GF-D8 (cell line): Measurements from ENCODE around the gene ABCB10.
A peak's percentile ranks its signal among the peaks of the same experiment; 100 is the strongest.
"Not testable (repeated sequence)": the region's sequence is repeated elsewhere in the genome, so short reads cannot be mapped to it uniquely, and the experiment has no call there.

Experiments used
- DNase-seq: peaks from one replicate; lab custom pipeline; 2025; lab: John Stamatoyannopoulos, UW

ABCB10 gene

DNA sequence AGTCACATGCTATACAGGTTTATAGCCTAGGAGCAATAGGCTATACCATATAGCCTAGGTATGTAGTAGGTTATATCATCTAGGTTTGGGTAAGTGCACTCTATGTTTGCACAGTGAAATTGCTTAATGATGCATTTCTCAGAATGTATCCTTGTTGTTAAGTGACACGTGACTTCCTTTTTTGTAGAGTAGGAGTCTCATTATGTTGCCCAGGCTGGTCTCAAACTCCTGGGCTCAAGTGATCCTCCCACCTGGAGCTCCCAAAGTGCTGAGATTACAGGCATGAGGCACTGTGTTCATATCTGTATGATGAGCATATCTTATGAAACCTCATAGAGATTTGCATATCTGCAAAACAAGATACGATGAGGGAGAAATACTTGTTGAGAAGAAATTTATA, 13.8 kb upstream of the ABCB10 start:
- DNase-seq: no peak

- DNase-seq: no peak
Observed at GRCh38 chr1:229570891-229571516, 12.5 kb upstream of the ABCB10 start.

DNA sequence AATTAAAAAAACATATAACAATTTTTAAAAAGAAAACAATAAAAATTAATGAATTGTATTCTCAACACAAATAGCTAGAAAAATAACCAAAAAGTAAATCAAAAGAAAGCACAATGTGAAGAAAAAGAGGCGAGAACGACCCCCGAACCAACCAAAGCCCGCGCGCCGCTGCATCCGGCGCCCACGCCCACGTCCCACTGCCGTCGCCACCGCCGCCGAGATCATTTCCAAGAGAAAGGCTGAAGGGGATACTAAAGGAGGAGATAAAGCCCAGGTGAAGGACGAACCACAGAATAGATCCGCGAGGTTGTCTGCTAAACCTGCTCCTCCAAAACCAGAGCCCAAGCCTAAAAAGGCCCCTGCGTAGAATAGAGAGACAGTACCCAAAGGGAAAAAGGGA, 11.8 kb upstream of the ABCB10 start:
- no peak for DNase-seq

DNA sequence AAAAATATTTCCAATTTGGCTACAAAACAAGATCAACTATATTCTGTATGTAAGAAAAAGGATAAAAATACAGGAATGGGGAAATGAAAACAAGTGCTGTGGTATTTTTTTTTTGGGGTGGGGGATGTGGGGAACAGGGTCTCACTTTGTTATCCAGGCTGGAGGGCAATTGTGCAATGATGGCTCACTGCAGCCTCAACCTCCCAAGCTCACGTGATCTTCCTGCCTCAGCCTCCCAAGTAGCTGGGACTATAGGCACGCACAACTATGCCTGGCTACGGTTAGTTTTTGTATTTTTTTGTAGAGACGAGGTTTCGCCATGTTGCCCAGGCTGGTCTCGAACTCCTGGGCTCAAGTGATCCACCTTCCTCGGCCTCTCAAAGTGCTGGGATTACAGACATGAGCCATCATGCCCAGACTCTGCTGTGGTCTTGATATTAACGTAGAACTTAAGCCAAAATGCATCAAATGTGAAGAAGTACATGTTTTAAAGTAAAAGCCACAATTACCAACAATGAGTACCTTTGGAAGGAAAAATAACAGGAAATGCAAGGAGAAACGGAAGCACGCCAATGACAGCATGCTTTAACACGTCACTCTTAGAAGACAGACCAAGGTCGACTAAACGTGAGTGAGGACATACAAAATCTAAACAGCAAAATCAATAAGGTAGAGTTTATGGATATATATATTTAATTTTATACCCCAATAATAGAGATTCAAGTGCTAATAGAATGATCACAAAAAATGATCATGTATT, 8.8 kb upstream of the ABCB10 start:
- no peak for DNase-seq

DNA sequence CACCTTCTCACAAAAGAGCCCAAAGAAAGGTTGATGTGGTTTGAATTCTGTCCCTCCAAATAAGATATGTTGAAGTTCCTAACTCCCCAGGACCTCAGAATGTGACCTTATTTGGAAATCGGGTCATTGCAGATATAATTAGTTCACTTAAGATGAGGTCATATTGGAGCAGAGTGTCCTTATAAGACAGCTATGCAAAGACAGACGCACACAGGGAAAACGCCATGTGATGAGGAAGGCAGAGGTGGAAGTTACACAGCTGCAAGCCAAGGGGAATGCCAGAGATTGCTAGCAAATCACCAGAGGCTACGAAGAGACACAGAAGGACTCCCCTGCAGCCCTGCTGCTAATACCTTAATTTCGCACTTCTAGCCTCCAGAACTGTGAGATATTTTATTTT, 5.2 kb upstream of the ABCB10 start:
- DNase-seq: no peak

DNA sequence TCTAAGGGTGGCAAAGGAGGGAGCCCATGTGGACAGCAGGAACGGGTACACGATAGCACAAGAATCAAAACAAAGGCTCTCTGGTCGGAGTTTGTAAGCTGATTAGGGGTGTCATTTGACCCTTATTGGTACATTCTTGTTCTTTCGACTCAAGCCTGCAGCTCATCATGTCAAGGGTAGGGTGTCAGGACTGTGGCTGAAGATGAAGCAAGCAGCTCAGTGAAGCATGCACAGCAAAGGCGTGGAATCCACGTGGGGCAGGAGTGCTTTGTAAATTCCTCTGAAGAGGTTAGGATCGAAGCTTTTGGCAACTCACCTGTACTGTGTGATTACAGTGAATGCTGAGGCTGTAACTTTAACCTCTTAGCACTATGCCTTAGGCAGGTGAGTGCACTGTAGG, 4.7 kb upstream of the ABCB10 start:
- DNase-seq: no peak

DNA sequence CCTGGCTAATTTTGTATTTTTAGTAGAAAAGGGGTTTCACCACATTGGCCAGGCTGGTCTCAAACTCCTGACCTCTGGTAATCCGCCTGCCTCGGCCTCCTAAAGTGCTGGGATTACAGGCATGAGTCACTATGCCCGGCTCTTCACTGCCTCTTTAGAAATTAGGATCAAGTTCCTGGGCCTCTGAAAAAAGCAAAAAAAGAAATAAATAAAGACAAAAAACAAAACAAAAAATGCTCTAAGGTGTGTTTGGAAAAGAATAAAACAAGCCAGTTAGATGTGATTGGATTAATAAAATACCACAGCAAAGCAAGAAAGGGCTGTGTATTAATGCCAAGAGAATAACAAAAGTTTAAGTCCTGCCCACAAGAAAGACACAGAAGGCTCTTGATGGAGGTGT, 4.2 kb upstream of the ABCB10 start:
- DNase-seq: no peak

GRCh38 chr1:229561141-229561540, 2.6 kb upstream of the ABCB10 start:
- DNase-seq: no peak

DNA sequence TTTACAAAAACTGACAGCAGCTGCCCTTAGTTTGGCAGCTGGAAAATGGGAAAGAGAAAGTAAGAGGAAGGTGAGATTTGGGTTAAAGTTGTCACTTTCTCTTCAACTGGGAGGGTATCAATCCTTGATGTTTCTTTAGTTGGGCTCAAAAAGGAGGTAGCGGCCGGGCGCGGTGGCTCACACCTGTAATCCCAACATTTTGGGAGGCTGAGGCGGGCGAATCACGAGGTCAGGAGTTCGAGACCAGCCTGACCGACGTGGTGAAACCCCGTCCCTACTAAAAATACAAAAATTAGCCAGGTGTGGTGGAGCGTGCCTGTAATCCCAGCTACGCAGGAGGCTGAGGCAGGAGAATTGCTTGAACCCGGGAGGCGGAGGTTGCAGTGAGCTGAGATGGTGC, 1.6 kb upstream of the ABCB10 start:
- not testable (repeated sequence) for DNase-seq

DNA sequence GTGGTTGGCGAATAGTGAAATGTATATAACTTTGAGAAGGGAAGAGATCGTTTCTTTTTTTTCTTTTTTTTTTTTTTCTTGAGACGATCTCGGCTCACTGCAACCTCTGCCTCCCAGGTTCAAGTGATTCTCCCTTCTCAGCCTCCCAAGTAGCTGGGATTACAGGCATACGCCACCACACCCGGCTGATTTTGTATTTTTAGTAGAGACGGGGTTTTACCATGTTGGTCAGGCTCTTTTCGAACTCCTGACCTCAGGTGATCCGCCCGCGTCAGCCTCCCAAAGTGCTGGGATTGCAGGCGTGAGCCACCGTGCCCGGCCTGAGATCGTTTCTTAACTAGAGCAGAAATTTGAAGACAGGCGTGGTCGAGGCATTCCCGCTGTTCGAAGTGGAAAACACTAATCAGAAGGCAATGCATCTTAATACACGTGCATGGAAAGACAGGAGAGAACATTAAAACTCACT, 862 bp upstream of the ABCB10 start:
- not testable (repeated sequence) for DNase-seq

DNA sequence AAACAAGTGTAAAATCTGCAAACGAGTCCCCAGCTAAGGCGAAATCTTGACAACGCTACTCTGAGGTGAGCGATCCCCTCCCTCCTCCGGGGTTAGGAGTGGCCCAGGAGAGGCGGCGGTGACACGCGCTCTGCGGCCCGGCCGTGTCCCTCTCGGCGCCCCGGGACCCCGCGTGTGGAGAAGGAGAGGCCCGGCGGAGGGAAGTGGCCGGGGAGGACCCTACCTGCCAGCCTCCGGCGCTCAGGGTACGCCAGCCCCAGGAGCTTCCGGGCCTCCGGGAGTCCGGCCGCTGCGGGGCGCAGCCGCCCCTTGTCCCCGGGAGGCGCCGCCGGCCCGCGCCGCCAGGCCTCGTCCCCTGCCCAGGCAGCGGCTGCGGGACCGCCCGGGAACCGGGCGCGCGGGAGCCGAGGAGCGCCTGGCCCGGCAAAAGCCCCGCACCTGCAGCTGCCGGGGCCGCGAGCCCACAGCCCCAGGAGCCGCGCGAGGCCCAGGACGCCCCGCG, 543 bp downstream of the ABCB10 start:
- DNase-seq: no peak

DNA sequence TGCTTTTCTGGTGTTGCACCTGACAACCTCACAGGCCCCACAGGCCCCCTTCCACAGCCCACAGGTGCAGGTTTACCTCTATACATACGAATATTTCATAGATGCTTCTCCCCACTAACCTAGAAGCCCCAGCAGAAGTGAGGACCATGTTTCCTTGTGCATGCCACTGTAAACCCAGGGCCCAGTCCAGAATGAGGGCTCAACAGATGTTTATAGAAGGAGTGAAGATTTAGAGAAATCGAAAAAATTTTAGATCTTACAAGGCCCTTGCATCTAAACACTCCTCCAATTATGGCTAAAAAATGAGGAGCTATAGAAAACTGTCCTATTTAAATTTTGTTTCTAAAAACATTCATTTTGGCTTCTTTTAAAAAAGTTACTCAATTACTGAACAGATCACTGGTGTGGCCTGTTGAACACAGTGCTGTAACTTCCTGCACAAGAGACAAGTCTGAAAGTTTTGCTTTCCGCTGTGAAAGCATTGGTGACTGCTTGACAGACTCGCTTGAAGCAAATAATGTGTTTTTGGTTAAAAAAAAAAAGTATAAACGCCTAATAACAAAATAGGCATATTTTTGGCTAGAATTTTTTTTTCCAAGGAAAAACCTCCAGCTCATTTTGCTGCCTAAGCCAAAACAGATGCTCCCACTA, 1.2 kb downstream of the ABCB10 start:
- DNase-seq: no peak

DNA sequence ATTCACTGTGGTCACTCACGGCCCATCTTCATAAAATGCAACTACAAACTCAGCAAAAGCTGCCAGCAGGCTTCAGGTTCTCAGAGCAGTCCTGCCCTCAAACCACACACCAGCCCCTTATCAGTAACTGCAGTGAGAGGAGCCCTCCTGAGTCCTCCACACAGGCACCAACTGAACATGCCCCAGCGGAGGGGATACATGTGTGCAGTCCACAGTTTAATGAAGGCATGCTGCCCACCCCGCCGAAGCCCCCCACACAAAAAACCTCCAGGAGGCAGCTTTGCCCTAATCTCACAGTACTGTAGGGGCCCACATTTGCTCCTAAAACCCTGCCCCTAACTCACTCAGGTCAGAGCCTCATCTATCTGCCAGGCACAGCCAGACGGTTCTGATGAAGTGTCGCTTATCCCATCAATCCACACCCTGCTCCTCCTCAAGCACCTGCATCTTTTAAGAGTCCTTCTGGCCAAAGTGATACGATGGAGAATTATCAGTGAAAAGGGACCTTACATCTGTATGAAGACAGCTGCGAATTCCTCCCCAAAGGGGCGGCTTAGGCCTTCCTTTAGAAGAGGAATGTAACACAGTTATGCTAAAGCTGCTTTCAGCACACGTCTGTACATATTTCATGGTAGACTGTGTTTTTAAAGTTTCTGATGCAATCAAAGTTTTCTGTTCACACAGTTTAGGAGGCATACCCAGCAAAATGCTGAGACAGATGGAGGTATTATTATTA, 3.5 kb downstream of the ABCB10 start:
- DNase-seq: peak; percentile 19

DNA sequence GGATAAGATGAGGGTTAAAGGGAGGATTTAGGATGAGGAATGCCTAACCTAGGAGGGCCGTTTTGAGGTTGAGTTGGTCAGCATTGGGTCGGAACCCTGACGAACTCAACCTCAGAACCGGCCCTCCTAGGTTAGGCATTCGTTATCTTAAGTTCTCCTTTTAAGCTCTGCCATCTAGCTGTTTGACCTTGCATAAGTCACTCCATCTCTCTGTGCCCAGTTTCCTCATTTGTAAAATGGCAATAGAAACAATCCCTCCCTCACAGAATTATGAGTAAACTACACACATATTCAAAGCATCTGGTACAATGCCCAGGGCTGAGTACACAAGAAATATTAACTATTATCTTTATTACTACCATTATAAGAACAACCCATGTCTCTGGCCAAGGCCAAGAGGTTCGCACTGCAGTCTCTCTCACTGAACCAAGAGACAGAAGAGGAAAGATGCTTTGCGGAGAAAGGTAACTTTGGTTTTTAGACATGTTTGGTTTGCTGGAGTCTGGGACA, 4.8 kb downstream of the ABCB10 start:
- DNase-seq: no peak

- DNase-seq: no peak
Observed at GRCh38 chr1:229552732-229553131, 5.8 kb downstream of the ABCB10 start.

- no peak for DNase-seq
Observed at GRCh38 chr1:229550812-229551567, 7.5 kb downstream of the ABCB10 start.

DNA sequence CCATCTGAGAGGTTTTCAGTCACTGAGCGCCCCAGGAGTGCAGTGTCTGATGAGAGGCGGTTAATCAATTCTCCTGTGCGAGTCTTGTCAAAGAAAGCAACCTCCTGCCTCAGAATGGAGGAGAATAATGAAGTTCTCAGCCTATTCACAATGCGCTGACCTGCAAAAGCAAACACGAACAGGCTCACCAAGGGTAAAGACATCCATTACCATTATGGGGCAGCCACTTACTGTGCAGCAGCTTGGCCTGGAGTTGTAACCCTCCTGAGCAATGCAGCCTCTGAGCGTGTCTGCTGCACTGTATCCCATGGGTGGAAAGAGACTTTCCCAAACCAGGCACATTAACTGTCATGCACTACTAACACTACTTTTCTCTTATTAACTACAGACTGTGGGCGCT, 11.0 kb downstream of the ABCB10 start:
- no peak for DNase-seq

DNA sequence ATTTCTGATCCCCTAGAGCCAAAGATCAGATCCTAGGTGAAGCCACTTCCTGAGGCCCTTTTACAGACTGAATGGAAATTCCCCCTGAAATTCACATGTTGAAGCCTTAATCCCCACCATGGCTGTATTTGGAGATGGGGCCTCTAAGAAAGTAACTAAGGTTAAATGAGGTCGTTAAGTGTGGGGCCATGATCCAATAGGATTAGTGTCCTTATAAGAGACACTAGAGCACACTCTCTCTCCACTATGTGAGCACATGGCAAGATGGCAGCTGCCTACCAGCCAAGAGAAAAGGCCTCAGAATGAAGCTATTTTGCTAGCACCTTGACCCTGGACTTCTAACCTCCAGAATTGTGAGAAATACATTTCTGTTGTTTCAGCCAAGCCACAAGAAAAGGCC, 13.9 kb downstream of the ABCB10 start:
- no peak for DNase-seq

DNA sequence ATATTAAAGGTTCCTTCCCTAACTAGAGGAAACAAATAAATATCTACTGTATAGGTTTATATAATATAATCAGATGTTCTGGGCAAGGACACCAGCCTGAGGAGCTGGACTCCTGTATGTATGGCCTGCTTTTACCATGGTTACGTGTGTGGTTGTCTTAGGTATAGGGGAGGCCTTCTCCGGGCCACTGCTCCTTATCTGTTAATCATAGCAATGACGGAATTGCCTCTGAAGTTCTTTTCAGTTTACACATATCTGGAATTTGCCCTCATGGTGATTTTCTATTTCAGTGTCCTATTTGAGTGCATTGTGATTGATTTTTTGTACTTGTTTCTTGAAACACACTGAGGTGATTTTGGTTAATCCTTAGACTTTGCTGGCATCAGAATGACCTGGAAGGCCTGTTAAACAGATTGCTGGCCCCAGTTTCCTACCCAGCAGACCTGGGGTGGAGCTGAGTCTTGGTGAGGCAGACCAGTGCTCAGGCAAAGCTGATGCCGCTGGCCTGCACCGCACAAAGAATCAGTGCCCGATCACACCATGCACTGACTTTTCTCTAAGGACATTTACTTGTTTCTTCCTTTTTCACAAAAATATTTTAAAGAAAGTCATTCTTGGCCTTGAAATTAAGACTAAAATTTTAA, 18.5 kb downstream of the ABCB10 start:
- no peak for DNase-seq

- no peak for DNase-seq
Observed at GRCh38 chr1:229538945-229539344, 19.6 kb downstream of the ABCB10 start.

GRCh38 chr1:229537894-229538293, 20.6 kb downstream of the ABCB10 start:
- DNase-seq: peak; percentile 88
